Loucy (cell line): Measurements from ENCODE around the gene CDH13.

Experiments used
- H2AFZ ChIP-seq: fragments of 200-600 bp; sonication (generic); 2 replicates; pipeline ENCODE4 v1.6.0; 2016; ENCODE audit warnings: antibody characterized with exemption, mild to moderate bottlenecking, low read length, moderate library complexity
- H3F3A ChIP-seq: fragments of 200-600 bp; 2 replicates; pipeline ENCODE4 v1.6.0; 2016; ENCODE audit warnings: antibody characterized with exemption, low read depth, mild to moderate bottlenecking
- H3K27me3 ChIP-seq: fragments of 200-600 bp; sonication (generic); 2 replicates; pipeline ENCODE4 v1.6.1; 2014; ENCODE audit warnings: low read length, mild to moderate bottlenecking; ENCODE audit not compliant: insufficient read depth, poor library complexity, severe bottlenecking
- H3K36me3 ChIP-seq: fragments of 200-600 bp; sonication (generic); 2 replicates; pipeline ENCODE4 v1.6.1; 2016; ENCODE audit warnings: low read length; ENCODE audit not compliant: insufficient read depth
- H3K4me1 ChIP-seq: fragments of 200-600 bp; sonication (generic); 2 replicates; pipeline ENCODE4 v1.5.1; 2014; ENCODE audit warnings: low read length, mild to moderate bottlenecking; ENCODE audit not compliant: insufficient read depth, poor library complexity, severe bottlenecking
- H3K4me2 ChIP-seq: fragments of 200-600 bp; sonication (generic); 2 replicates; pipeline ENCODE4 v1.6.0; 2014; ENCODE audit warnings: antibody characterized with exemption, low read length, low read depth, mild to moderate bottlenecking; ENCODE audit not compliant: poor library complexity, severe bottlenecking
- H3K4me3 ChIP-seq: fragments of 200-600 bp; sonication (generic); 2 replicates; pipeline ENCODE4 v1.5.1; 2014; ENCODE audit warnings: low read length, mild to moderate bottlenecking, mixed read lengths; ENCODE audit not compliant: poor library complexity, severe bottlenecking
- H3K79me2 ChIP-seq: fragments of 200-600 bp; sonication (generic); 2 replicates; pipeline ENCODE4 v1.6.1; 2014; ENCODE audit warnings: low read length; ENCODE audit not compliant: insufficient read depth
- H3K9ac ChIP-seq: fragments of 200-600 bp; sonication (generic); 2 replicates; pipeline ENCODE4 v1.6.0; 2014; ENCODE audit warnings: mild to moderate bottlenecking, low read depth, low read length, moderate library complexity; ENCODE audit not compliant: poor library complexity, severe bottlenecking
- H3K9me2 ChIP-seq: fragments of 200-600 bp; sonication (generic); replicated peaks from 2 replicates; pipeline ENCODE4 v1.6.1; 2016; ENCODE audit warnings: low read depth, low read length, mixed read lengths
- H3K9me3 ChIP-seq: fragments of 200-600 bp; sonication (generic); 2 replicates; pipeline ENCODE4 v1.6.1; 2014; ENCODE audit warnings: mild to moderate bottlenecking, antibody characterized with exemption, low read length, low read depth; ENCODE audit not compliant: insufficient read depth
- H4K20me1 ChIP-seq: fragments of 200-600 bp; sonication (generic); 2 replicates; pipeline ENCODE4 v1.6.0; 2014; ENCODE audit warnings: antibody characterized with exemption, low read length, mild to moderate bottlenecking; ENCODE audit not compliant: insufficient read depth, poor library complexity, severe bottlenecking
- EZH2phosphoT487 ChIP-seq: fragments of 200-600 bp; IDR thresholded peaks from 2 replicates; pipeline ENCODE4 v1.6.1; 2018; ENCODE audit warnings: antibody characterized with exemption, mild to moderate bottlenecking, moderate library complexity, borderline replicate concordance
- TF ChIP-seq, protein P1 (sequence below): fragments of 200-600 bp; sonication (generic); conservative IDR thresholded peaks from 2 replicates; pipeline ENCODE4 v1.5.1; 2014; ENCODE audit warnings: mild to moderate bottlenecking, antibody characterized with exemption, low read length

The CDH13 gene

DNA sequence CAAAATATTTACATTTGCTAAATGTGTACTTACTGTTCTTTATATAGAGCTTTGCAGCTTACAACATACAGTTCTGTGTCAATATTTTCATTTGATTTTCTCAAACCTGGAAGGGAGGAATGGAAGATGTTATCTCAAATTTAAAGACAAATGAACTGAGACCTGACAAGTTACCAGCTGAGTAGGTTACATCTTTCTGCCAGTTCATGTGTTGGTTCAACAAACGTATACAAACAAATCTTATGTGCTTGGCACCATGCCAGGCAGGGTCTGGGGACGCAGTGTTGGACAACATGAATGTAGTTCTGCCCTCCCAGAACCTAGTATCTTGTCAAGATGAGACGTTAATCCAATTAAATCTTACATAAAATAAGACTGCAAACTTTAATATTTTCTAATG, 673.6 kb downstream of the CDH13 start:
- Histone ChIP-seq H3K27me3 (no peaks in the 10 kb centered on the region), H3K9me3 (no peaks in the 10 kb centered on the region), H2AFZ (no peak overlapping the region)

DNA sequence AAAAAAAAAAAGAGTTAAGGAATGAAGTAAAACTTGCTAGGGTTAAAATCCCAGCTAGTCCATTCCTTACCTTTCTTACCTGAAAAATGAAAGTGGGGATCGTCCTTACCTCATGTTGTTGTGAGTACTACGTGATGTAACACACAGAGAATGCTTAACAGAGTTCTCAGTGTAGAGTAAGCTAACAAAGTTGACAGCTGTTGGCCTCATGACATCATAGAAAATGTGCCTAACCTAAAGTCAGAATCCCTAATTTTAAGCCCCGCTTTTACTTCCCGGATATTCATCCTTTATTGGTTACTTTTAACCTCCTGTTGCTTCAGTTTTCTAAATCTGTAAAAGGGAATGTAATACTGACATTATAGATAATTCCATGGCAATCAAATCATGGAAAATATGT, 675.2 kb downstream of the CDH13 start:
- H3K4me1 ChIP-seq, result no peaks in the 10 kb centered on the region
- no peaks in the 10 kb centered on the region for H3K9me2 ChIP-seq
- H3K9me3 ChIP-seq, result no peaks in the 10 kb centered on the region
- H3K4me3 ChIP-seq, result no peak overlapping the region
- no peaks in the 10 kb centered on the region for H3K27me3 ChIP-seq
- no peaks in the 10 kb centered on the region for H3K36me3 ChIP-seq
- H2AFZ ChIP-seq, result no peak overlapping the region
- no peak for TF ChIP-seq EZH2phosphoT487
- TF ChIP-seq, protein P1, sequence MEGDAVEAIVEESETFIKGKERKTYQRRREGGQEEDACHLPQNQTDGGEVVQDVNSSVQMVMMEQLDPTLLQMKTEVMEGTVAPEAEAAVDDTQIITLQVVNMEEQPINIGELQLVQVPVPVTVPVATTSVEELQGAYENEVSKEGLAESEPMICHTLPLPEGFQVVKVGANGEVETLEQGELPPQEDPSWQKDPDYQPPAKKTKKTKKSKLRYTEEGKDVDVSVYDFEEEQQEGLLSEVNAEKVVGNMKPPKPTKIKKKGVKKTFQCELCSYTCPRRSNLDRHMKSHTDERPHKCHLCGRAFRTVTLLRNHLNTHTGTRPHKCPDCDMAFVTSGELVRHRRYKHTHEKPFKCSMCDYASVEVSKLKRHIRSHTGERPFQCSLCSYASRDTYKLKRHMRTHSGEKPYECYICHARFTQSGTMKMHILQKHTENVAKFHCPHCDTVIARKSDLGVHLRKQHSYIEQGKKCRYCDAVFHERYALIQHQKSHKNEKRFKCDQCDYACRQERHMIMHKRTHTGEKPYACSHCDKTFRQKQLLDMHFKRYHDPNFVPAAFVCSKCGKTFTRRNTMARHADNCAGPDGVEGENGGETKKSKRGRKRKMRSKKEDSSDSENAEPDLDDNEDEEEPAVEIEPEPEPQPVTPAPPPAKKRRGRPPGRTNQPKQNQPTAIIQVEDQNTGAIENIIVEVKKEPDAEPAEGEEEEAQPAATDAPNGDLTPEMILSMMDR, result no peak
- no peaks in the 10 kb centered on the region for H3K79me2 ChIP-seq
- no peaks in the 10 kb centered on the region for H4K20me1 ChIP-seq
- no peak overlapping the region for H3K9ac ChIP-seq
- H3F3A ChIP-seq, result no peaks in the 10 kb centered on the region
- H3K4me2 ChIP-seq, result no peak overlapping the region

More for the DNA sequence above, 673.6 kb downstream of the CDH13 start:
- Histone ChIP-seq H3K79me2 (no peaks in the 10 kb centered on the region), H3K36me3 (no peaks in the 10 kb centered on the region), H4K20me1 (no peaks in the 10 kb centered on the region), H3K4me1 (no peaks in the 10 kb centered on the region), H3F3A (no peaks in the 10 kb centered on the region), H3K4me2 (no peak overlapping the region), H3K9me2 (no peaks in the 10 kb centered on the region), H3K4me3 (no peak overlapping the region), H3K9ac (no peak overlapping the region)
- TF ChIP-seq, protein P1, result no peak
- TF ChIP-seq EZH2phosphoT487, result no peak

DNA sequence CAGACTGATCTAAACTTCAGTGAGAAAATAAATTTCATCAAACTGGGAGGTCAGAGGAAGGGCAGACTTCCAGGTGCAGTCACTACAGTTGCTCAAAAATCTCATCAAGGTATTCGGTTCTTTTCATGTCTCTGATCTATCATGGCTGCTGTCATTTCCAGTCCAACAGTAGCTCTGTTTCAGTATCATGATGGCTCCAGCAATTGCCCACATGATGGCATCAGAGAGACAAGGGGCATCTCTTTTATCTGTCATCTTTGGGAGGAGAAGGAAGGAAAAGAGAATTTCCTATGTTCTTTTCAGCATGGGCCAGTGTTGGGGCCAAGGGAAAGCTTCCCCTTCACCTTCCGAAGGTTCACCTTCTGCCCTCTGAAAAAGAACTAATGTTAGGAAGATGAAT, 676.1 kb downstream of the CDH13 start:
- Histone ChIP-seq H3K4me3 (no peak overlapping the region), H3K4me1 (no peaks in the 10 kb centered on the region), H3K9me3 (no peaks in the 10 kb centered on the region), H3F3A (no peaks in the 10 kb centered on the region), H3K9me2 (no peaks in the 10 kb centered on the region), H3K36me3 (no peaks in the 10 kb centered on the region), H3K9ac (no peak overlapping the region), H3K27me3 (no peaks in the 10 kb centered on the region), H3K4me2 (no peak overlapping the region), H3K79me2 (no peaks in the 10 kb centered on the region), H2AFZ (no peak overlapping the region), H4K20me1 (no peaks in the 10 kb centered on the region)
- no peak for TF ChIP-seq EZH2phosphoT487
- TF ChIP-seq, protein P1, result no peak
